Astrocyte (in vitro differentiated cells and primary cell): ENCODE results near the gene NDUFAF5.

Experiments
- EZH2 ChIP-seq: IDR thresholded peaks from 2 replicates; pipeline ENCODE4 v1.6.1; 2012; ENCODE audit warnings: mild to moderate bottlenecking, low read length, inconsistent platforms; ENCODE audit not compliant: insufficient read depth
- TF ChIP-seq, protein P1 (sequence below): IDR thresholded peaks from 2 replicates; pipeline ENCODE4 v1.5.1; 2011; ENCODE audit warnings: low read depth, mild to moderate bottlenecking, inconsistent platforms, low read length, moderate library complexity; ENCODE audit not compliant: insufficient read depth

DNA sequence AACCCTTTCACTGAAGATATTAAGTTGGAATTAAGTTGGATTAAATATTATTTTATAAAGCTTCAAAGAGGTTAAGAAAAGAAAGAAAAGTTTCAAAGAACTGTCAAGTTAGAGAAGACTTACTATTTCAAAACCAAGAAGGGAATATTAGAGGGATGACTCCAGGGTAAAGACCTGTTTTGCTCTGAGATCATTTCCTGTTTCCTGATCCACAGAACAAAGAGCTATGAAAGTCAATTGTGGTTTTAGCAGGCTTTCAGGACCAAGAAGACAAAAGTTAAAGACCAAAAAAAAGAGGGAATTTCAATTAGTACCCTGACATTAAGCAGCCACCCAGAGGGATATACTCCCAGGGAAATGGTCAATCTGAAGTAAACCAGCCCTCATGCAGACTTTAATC, 19.5 kb upstream of the NDUFAF5 start:
- TF ChIP-seq, protein P1, sequence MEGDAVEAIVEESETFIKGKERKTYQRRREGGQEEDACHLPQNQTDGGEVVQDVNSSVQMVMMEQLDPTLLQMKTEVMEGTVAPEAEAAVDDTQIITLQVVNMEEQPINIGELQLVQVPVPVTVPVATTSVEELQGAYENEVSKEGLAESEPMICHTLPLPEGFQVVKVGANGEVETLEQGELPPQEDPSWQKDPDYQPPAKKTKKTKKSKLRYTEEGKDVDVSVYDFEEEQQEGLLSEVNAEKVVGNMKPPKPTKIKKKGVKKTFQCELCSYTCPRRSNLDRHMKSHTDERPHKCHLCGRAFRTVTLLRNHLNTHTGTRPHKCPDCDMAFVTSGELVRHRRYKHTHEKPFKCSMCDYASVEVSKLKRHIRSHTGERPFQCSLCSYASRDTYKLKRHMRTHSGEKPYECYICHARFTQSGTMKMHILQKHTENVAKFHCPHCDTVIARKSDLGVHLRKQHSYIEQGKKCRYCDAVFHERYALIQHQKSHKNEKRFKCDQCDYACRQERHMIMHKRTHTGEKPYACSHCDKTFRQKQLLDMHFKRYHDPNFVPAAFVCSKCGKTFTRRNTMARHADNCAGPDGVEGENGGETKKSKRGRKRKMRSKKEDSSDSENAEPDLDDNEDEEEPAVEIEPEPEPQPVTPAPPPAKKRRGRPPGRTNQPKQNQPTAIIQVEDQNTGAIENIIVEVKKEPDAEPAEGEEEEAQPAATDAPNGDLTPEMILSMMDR: no peak
- no peak for TF ChIP-seq EZH2
